Mucosa of descending colon (tissue), 3 donors: ENCODE measurements around the gene PLEKHA6. TPM values are rescaled to one million over a fixed set of nuclear protein-coding genes. Genes with fewer than 3 reads are reported as not detected.

Experiments used
- ATAC-seq: fragments of 200-7000 bp; cut with Tn5 transposase; one replicate; pipeline ENCODE4 v1.9.1; 2020; ENCODE audit warnings: mild to moderate bottlenecking, moderate library complexity
- DNase-seq, 3 donors: peaks; one replicate each; pipeline ENCODE4 v3.0.0-alpha.2; 2020
- H3K36me3 ChIP-seq: fragments of 200-600 bp; one replicate; pipeline ENCODE4 v1.8.0; 2021; ENCODE audit warnings: low read depth, mild to moderate bottlenecking
- H3K4me1 ChIP-seq: fragments of 200-600 bp; one replicate; pipeline ENCODE4 v1.8.0; 2021; ENCODE audit warnings: low read depth, mild to moderate bottlenecking
- H3K4me3 ChIP-seq: fragments of 200-600 bp; one replicate; pipeline ENCODE4 v1.8.0; 2021; ENCODE audit warnings: mild to moderate bottlenecking
- H3K9me3 ChIP-seq: fragments of 200-600 bp; one replicate; pipeline ENCODE4 v1.8.0; 2021; ENCODE audit warnings: mild to moderate bottlenecking
- CTCF ChIP-seq: fragments of 200-600 bp; IDR thresholded peaks from one replicate; pipeline ENCODE4 v1.8.0; 2022; ENCODE audit warnings: antibody characterized with exemption, mild to moderate bottlenecking
- intact Hi-C, 2 donors: fragments of 100-400 bp; cut with DNase I in 1 of 2; cut with micrococcal nuclease in 1 of 2; formaldehyde crosslinking; loops; one replicate each; pipeline versions ENCODE4 v1.11.0 to v1.11.1; 2022; cut with DNase I, micrococcal nuclease
- total RNA-seq, 3 donors: library from RNA; stranded (reverse); fragmentation: NEBNext Ultra II Directional in 2 of 3; extraction: Animal tissue kit (Norgen Biotek cat#: 25700) in 2 of 3; gene quantifications; one replicate each; pipeline versions ENCODE4 v1.2.1 to v1.2.4, GENCODE V29; 2021 to 2023
- donor health status: DM: no; HTN: no; CAD: no; lungs with moderate emphysema.
- donor health status: DM: no; HTN: no; CAD: no.
- donor health status: DM: no; HTN: yes; CAD: no.

PLEKHA6 gene
- total RNA-seq, 3 donors from 2014 or later: 82.4 to 154 (median 115) TPM

DNA sequence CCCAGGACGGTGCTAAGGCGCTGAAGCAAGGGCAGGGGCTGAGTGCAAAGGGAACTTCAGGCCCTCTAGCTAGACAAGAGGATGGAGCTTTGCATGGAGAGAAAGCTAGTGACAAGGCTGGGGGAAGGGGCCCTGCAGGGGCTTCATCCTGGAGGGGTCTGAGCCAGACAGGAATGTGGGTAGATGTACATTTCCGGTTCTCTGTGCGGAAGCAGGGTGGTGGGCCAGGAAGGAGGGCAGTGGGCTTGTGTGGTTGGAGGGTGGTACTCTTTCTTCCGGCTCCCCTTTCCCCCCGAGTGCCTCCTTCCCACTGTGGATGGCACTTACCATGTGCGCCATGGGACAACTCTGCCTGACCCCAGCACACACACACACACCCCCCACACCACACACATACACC lies 165.0 kb downstream of the PLEKHA6 start:
- intact Hi-C loops: no loop called here
- no peak for ATAC-seq
- Histone ChIP-seq H3K4me3 (no peak overlapping the region), H3K9me3 (no peaks in the 10 kb centered on the region), H3K4me1 (peaks cover 3% of the 10 kb centered on the region), H3K36me3 (no peaks in the 10 kb centered on the region)
- no peak for DNase-seq
- TF ChIP-seq CTCF: no peak

DNA sequence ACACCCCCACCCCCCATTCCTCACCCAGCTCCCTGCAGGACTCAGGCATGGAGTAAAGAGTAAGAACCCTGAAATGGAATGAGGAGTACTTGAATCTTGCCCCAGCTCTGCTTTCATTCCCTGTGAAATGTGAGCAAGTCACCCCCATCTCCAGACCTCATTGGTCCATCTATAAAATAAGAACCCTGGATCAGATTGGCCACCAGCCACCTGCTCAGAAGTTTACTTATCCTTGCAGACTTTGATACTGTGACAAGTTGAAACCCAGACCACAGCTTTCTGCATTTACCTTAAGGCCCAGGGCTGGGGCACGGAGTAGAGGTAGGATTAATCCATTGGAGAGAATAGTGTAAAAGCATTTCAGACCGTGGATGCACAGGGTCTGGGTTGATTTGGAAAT lies 165.6 kb downstream of the PLEKHA6 start:
- no peak for TF ChIP-seq CTCF
- Histone ChIP-seq H3K4me1 (peaks cover 3% of the 10 kb centered on the region), H3K36me3 (no peaks in the 10 kb centered on the region), H3K4me3 (no peak overlapping the region), H3K9me3 (no peaks in the 10 kb centered on the region)
- DNase-seq (peak in 1 of 3 donors; percentile 21), ATAC-seq (no peak)
- intact Hi-C loops: no loop called here

DNA sequence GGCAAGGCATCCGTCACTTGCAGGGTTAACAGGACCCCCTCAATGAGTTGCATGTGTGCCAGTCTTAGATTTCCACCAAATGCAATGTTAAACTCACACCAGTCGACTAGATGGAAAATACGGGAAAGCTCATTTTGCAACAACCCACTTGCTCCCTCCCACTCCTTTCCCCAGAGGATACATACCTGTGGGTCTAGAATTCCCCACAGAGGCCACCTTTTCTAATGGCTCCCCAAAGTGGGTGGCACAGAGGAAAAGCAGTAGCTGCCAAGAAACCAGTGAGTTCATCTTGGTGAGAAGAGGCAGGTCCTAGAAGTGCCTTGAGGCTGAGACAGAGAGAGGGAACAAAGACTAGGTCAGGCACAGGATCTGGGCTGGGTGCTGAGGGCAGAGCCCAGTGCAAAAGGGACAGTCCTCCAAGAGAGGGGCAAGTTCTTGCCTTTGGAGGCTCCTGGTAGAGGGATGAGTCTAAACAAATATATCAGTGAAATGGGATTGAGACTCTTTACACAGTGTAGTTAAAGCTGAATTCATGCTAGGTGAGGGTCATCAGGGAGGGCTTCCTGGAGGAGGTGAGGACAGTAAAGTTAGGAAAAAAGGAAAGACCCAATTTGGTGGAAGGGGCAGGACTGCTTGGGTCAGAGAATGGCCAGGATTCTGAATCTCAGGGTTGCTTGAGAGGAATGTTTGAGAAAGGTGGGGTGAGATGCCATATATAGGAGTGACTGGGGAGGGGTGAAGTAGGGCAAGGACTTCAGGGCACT lies 167.0 kb downstream of the PLEKHA6 start:
- DNase-seq (no peak), ATAC-seq (no peak)
- H3K9me3 ChIP-seq: no peaks in the 10 kb centered on the region
- intact Hi-C loops: no loop called here
- no peak for TF ChIP-seq CTCF
- no peaks in the 10 kb centered on the region for H3K36me3 ChIP-seq
- peaks cover 3% of the 10 kb centered on the region for H3K4me1 ChIP-seq
- no peak overlapping the region for H3K4me3 ChIP-seq

GRCh38 chr1:204192046-204192445 lies 167.7 kb downstream of the PLEKHA6 start:
- Histone ChIP-seq H3K36me3 (no peaks in the 10 kb centered on the region), H3K9me3 (no peaks in the 10 kb centered on the region), H3K4me3 (no peak overlapping the region), H3K4me1 (peaks cover 3% of the 10 kb centered on the region)
- no peak for TF ChIP-seq CTCF
- no peak for ATAC-seq
- intact Hi-C loops: no loop called here
- DNase-seq: no peak

DNA sequence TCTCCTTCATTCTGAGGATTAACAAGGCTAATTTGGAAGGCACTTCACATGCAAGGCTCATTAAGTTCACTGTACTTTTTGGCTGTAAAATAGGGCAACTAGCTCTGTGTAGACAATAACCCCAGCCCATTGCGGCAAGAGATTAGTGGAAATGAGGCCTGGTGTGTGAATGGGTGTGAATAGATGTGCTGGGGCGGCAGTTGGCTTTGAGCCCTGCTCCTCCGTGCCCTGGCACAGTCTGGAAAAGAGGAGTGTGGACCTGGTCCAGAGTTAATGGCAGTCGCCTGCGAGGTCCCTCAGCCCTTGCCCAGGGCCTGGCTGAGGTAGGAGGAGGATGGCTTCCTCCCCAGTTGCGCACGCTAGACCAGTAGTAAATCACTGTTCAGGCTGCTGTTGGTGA lies 168.3 kb downstream of the PLEKHA6 start:
- DNase-seq (no peak), ATAC-seq (no peak)
- no peak for TF ChIP-seq CTCF
- Histone ChIP-seq H3K4me3 (no peak overlapping the region), H3K9me3 (no peaks in the 10 kb centered on the region), H3K4me1 (peaks cover 3% of the 10 kb centered on the region), H3K36me3 (no peaks in the 10 kb centered on the region)
- intact Hi-C loops: no loop called here
